H9 (cell line): Measurements from ENCODE around the gene UXT. TPM values are rescaled to one million over a fixed set of nuclear protein-coding genes. Genes with fewer than 3 reads are reported as not detected.
A peak's percentile ranks its signal among the peaks of the same experiment; 100 is the strongest.

ENCODE experiments used
- DNase-seq: peaks from one replicate; pipeline ENCODE4 v3.0.0-alpha.2; 2017
- H2AFZ ChIP-seq: one replicate; pipeline ENCODE4 v1.6.1; 2013; ENCODE audit warnings: mild to moderate bottlenecking, low read length, control low read depth, moderate library complexity
- H2AK5ac ChIP-seq: 2 replicates; pipeline ENCODE4 v1.6.1; 2013; ENCODE audit warnings: low read length, control low read depth, mixed read lengths; ENCODE audit not compliant: insufficient read length
- H2BK120ac ChIP-seq: one replicate; pipeline ENCODE4 v1.6.1; 2013; ENCODE audit warnings: low read depth, mild to moderate bottlenecking, low read length, control low read depth, inconsistent platforms; ENCODE audit not compliant: poor library complexity, severe bottlenecking
- H2BK12ac ChIP-seq: 2 replicates; pipeline ENCODE4 v1.6.1; 2013; ENCODE audit warnings: low read length, control low read depth, mixed read lengths, low read depth; ENCODE audit not compliant: insufficient read length
- H2BK15ac ChIP-seq: 2 replicates; pipeline ENCODE4 v1.6.1; 2013; ENCODE audit warnings: low read depth, low read length, control low read depth
- H2BK20ac ChIP-seq: one replicate; pipeline ENCODE4 v1.6.1; 2013; ENCODE audit warnings: low read depth, mild to moderate bottlenecking, low read length, control low read depth, inconsistent platforms; ENCODE audit not compliant: poor library complexity, severe bottlenecking
- H2BK5ac ChIP-seq: 2 replicates; pipeline ENCODE4 v1.6.1; 2013; ENCODE audit warnings: low read length, control low read depth, mixed read lengths; ENCODE audit not compliant: insufficient read length
- H3K14ac ChIP-seq: 2 replicates; pipeline ENCODE4 v1.6.1; 2013; ENCODE audit warnings: low read length, control low read depth; ENCODE audit not compliant: insufficient read depth
- H3K18ac ChIP-seq: 2 replicates; pipeline ENCODE4 v1.6.1; 2013; ENCODE audit warnings: low read depth, mild to moderate bottlenecking, mixed read lengths, low read length, control low read depth; ENCODE audit not compliant: insufficient read length
- H3K23ac ChIP-seq: 2 replicates; pipeline ENCODE4 v1.6.1; 2013; ENCODE audit warnings: low read length, control low read depth, mixed read lengths, low read depth; ENCODE audit not compliant: insufficient read length
- H3K23me2 ChIP-seq: 2 replicates; pipeline ENCODE4 v1.6.1; 2013; ENCODE audit warnings: low read depth, mild to moderate bottlenecking, mixed read lengths, low read length, control low read depth; ENCODE audit not compliant: insufficient read length, poor library complexity, severe bottlenecking
- H3K27ac ChIP-seq: 2 replicates; pipeline ENCODE4 v1.5.1; 2013; ENCODE audit warnings: low read length, control low read depth, mixed read lengths, low read depth; ENCODE audit not compliant: insufficient read length
- H3K27me3 ChIP-seq: 2 replicates; pipeline ENCODE4 v1.6.1; 2013; ENCODE audit warnings: low read length, control low read depth, inconsistent platforms; ENCODE audit not compliant: insufficient read depth
- H3K4ac ChIP-seq: 2 replicates; pipeline ENCODE4 v1.6.1; 2013; ENCODE audit warnings: low read depth, mild to moderate bottlenecking, control low read depth, inconsistent platforms, low read length, moderate library complexity
- H3K4me1 ChIP-seq: 2 replicates; pipeline ENCODE4 v1.6.1; 2013; ENCODE audit warnings: low read length, control low read depth, inconsistent platforms; ENCODE audit not compliant: insufficient read depth
- H3K4me2 ChIP-seq: 2 replicates; pipeline ENCODE4 v1.6.1; 2013; ENCODE audit warnings: low read length, control low read depth, mixed read lengths; ENCODE audit not compliant: insufficient read length, insufficient read depth
- H3K56ac ChIP-seq: 2 replicates; pipeline ENCODE4 v1.6.1; 2013; ENCODE audit warnings: low read depth, mild to moderate bottlenecking, mixed read lengths, low read length, control low read depth; ENCODE audit not compliant: insufficient read length
- H3K79me1 ChIP-seq: 2 replicates; pipeline ENCODE4 v1.6.1; 2013; ENCODE audit warnings: low read depth, mild to moderate bottlenecking, moderate library complexity, low read length, control low read depth, inconsistent platforms; ENCODE audit not compliant: insufficient read depth, poor library complexity, severe bottlenecking
- H3K79me2 ChIP-seq: 2 replicates; pipeline ENCODE4 v1.6.1; 2013; ENCODE audit warnings: low read length, control low read depth, inconsistent platforms; ENCODE audit not compliant: insufficient read depth
- H3K9ac ChIP-seq: 2 replicates; pipeline ENCODE4 v1.6.1; 2013; ENCODE audit warnings: low read length, control low read depth, mixed read lengths; ENCODE audit not compliant: insufficient read length; ENCODE audit errors: extremely low read depth
- H3K9me3 ChIP-seq: one replicate; pipeline ENCODE4 v1.6.1; 2013; ENCODE audit warnings: low read depth, low read length, inconsistent platforms; ENCODE audit not compliant: control insufficient read depth
- H3T11ph ChIP-seq: one replicate; pipeline ENCODE4 v1.6.1; 2013; ENCODE audit warnings: mild to moderate bottlenecking, low read length, control low read depth, inconsistent platforms
- H4K20me1 ChIP-seq: one replicate; pipeline ENCODE4 v1.6.1; 2013; ENCODE audit not compliant: control insufficient read depth, insufficient read length, insufficient read depth
- H4K5ac ChIP-seq: 2 replicates; pipeline ENCODE4 v1.6.1; 2013; ENCODE audit warnings: low read depth, mild to moderate bottlenecking, mixed read lengths, low read length, control low read depth; ENCODE audit not compliant: insufficient read length
- H4K8ac ChIP-seq: replicated peaks from 2 replicates; pipeline ENCODE4 v1.6.1; 2013; ENCODE audit warnings: low read length, control low read depth, mixed read lengths, low read depth; ENCODE audit not compliant: insufficient read length
- H4K91ac ChIP-seq: 2 replicates; pipeline ENCODE4 v1.6.1; 2013; ENCODE audit warnings: low read depth, mild to moderate bottlenecking, moderate library complexity, mixed read lengths, low read length, control low read depth; ENCODE audit not compliant: insufficient read length
- H3K27ac Mint-ChIP-seq, 3 experiments: 2 replicates in 2 of 3; 3 replicates in 1 of 3; pipeline ENCODE4 v1.8.0; 2020 to 2021; ENCODE audit warnings: mixed read lengths in 3 of 3, mild to moderate bottlenecking in 1 of 3, moderate library complexity in 1 of 3
- H3K27me3 Mint-ChIP-seq: 2 replicates; pipeline ENCODE4 v1.8.0; 2021; ENCODE audit warnings: low read depth, mild to moderate bottlenecking, moderate library complexity, mixed read lengths
- H3K36me3 Mint-ChIP-seq, 3 experiments: 2 replicates in 2 of 3; 3 replicates in 1 of 3; pipeline ENCODE4 v1.8.0; 2020 to 2021; ENCODE audit warnings: low read depth in 3 of 3, mixed read lengths in 3 of 3; ENCODE audit not compliant: insufficient read depth in 1 of 3
- H3K4me1 Mint-ChIP-seq, 2 experiments: 2 replicates each; pipeline ENCODE4 v1.8.0; 2020; ENCODE audit warnings: mixed read lengths in 2 of 2
- H3K4me3 Mint-ChIP-seq, 2 experiments: 2 replicates in 1 of 2; 3 replicates in 1 of 2; pipeline ENCODE4 v1.8.0; 2020 to 2021; ENCODE audit warnings: mild to moderate bottlenecking in 2 of 2, mixed read lengths in 2 of 2, moderate library complexity in 1 of 2
- H3K9me3 Mint-ChIP-seq, 2 experiments: 2 replicates in 1 of 2; 3 replicates in 1 of 2; pipeline ENCODE4 v1.8.0; 2020; ENCODE audit warnings: mild to moderate bottlenecking in 2 of 2, mixed read lengths in 2 of 2, moderate library complexity in 1 of 2
- CTCF ChIP-seq: fragments of 200-600 bp; sonication (generic); conservative IDR thresholded peaks from 3 replicates; pipeline ENCODE4 v1.8.0; 2021; ENCODE audit warnings: antibody characterized with exemption, mild to moderate bottlenecking
- WGBS: extraction: QIAGEN DNeasy Blood & Tissue Kit; methylation state at CpG from one replicate; pipeline ENCODE4 v1.1.7; 2013; ENCODE audit warnings: missing lambda C conversion rate, low lambda C conversion rate, mixed read lengths; ENCODE audit not compliant: insufficient read length; ENCODE audit errors: extremely low coverage; 5-methylcytosine and 5-hydroxymethylcytosine counted together
- total RNA-seq: library from RNA; stranded (reverse); gene quantifications from 2 replicates; pipeline ENCODE4 v1.2.1, GENCODE V29; 2021

The UXT gene
- total RNA-seq, 1 experiment from 2014 or later: 95.1 TPM

- Histone ChIP-seq H3K79me2 (no peaks in the 10 kb centered on the region), H3K14ac (no peak overlapping the region), H2AK5ac (no peak overlapping the region), H3K23ac (no peak overlapping the region), H3K9me3 (peaks cover 54% of the 10 kb centered on the region), H3K56ac (no peak overlapping the region), H3T11ph (no peak overlapping the region), H3K4me1 (peaks cover 4% of the 10 kb centered on the region; the same call in 1 of the 2 replicates), H2BK12ac (no peak overlapping the region), H3K18ac (no peak overlapping the region), H2BK20ac (no peak overlapping the region), H3K4me2 (no peak overlapping the region), H3K9ac (no peak overlapping the region), H3K79me1 (no peaks in the 10 kb centered on the region), H4K8ac (no peak overlapping the region), H3K4ac (no peak overlapping the region), H4K5ac (no peak overlapping the region), H3K27ac (no peak overlapping the region), H3K23me2 (no peaks in the 10 kb centered on the region), H4K91ac (no peak overlapping the region), H2BK120ac (no peak overlapping the region), H4K20me1 (no peaks in the 10 kb centered on the region), H3K27me3 (no peaks in the 10 kb centered on the region), H2BK5ac (no peak overlapping the region), H2BK15ac (no peak overlapping the region), H2AFZ (no peak overlapping the region)
- 0 out of 7 replicates have a peak overlapping the region, but pooled peaks of 1 of the 3 experiments have one; percentile 48 for H3K27ac Mint-ChIP-seq
- no peaks in the 10 kb centered on the region; the same call in 1 of the 2 replicates for H3K27me3 Mint-ChIP-seq
- peak; percentile 38 for DNase-seq
- H3K36me3 Mint-ChIP-seq: peaks cover 0 to 13% (median 9%) of the 10 kb centered on the region in 3 experiments; a peak in 3 of 7 replicates
- peaks cover 58 to 67% of the 10 kb centered on the region in 2 experiments for H3K9me3 Mint-ChIP-seq
- peak; percentile 43; the same call in 2 of the 3 replicates for TF ChIP-seq CTCF
- peaks cover 8 to 17% of the 10 kb centered on the region in 2 experiments for H3K4me1 Mint-ChIP-seq
- WGBS: no CpG with 5 or more reads among the region's 1 CpG
- no peak overlapping the region for H3K4me3 Mint-ChIP-seq
Observed at GRCh38 chrX:47628982-47629381, 30.0 kb downstream of the UXT start.
